Superior temporal gyrus (tissue), 1 donor: ENCODE data around the gene COL6A2.
"Not testable (repeated sequence)": the region's sequence is repeated elsewhere in the genome, so short reads cannot be mapped to it uniquely, and the experiment has no call there.

Experiments used
- DNase-seq: peaks from one replicate; pipeline ENCODE4 v3.0.0-alpha.2; 2016; ENCODE audit errors: extremely low spot score

Gene COL6A2

GRCh38 chr21:46078978-46079351 is 18.9 kb upstream of the COL6A2 start:
- DNase-seq = no peak

GRCh38 chr21:46079352-46080170 is 18.4 kb upstream of the COL6A2 start:
- DNase-seq = no peak

GRCh38 chr21:46080171-46081021 is 17.5 kb upstream of the COL6A2 start:
- no peak for DNase-seq

- no peak for DNase-seq
Observed at GRCh38 chr21:46081022-46081861, 16.7 kb upstream of the COL6A2 start.

GRCh38 chr21:46081862-46082712 is 15.8 kb upstream of the COL6A2 start:
- no peak for DNase-seq

- DNase-seq = no peak
Observed at GRCh38 chr21:46082713-46082962, 15.3 kb upstream of the COL6A2 start.

GRCh38 chr21:46082963-46083790 is 14.7 kb upstream of the COL6A2 start:
- no peak for DNase-seq

GRCh38 chr21:46083791-46084561 is 13.9 kb upstream of the COL6A2 start:
- no peak for DNase-seq

GRCh38 chr21:46084709-46085108 is 13.2 kb upstream of the COL6A2 start:
- no peak for DNase-seq

GRCh38 chr21:46085259-46085658 is 12.7 kb upstream of the COL6A2 start:
- not testable (repeated sequence) for DNase-seq

GRCh38 chr21:46087641-46088040 is 10.3 kb upstream of the COL6A2 start:
- no peak for DNase-seq

- DNase-seq = no peak
Observed at GRCh38 chr21:46088189-46088588, 9.7 kb upstream of the COL6A2 start.

- DNase-seq = no peak
Observed at GRCh38 chr21:46089285-46089684, 8.6 kb upstream of the COL6A2 start.

GRCh38 chr21:46091118-46091517 is 6.8 kb upstream of the COL6A2 start:
- no peak for DNase-seq

GRCh38 chr21:46091631-46092025 is 6.3 kb upstream of the COL6A2 start:
- no peak for DNase-seq

GRCh38 chr21:46092026-46092764 is 5.7 kb upstream of the COL6A2 start:
- DNase-seq = no peak

- DNase-seq = no peak
Observed at GRCh38 chr21:46092811-46093667, 4.9 kb upstream of the COL6A2 start.
